GM19193 (cell line): ENCODE results near the gene ADAM12.

Experiments used
- POLR2A ChIP-seq: IDR thresholded peaks from 4 replicates; pipeline ENCODE4 v1.6.1; 2011; ENCODE audit not compliant: insufficient read depth, insufficient read length; ENCODE audit errors: extremely low read depth

Gene ADAM12

DNA sequence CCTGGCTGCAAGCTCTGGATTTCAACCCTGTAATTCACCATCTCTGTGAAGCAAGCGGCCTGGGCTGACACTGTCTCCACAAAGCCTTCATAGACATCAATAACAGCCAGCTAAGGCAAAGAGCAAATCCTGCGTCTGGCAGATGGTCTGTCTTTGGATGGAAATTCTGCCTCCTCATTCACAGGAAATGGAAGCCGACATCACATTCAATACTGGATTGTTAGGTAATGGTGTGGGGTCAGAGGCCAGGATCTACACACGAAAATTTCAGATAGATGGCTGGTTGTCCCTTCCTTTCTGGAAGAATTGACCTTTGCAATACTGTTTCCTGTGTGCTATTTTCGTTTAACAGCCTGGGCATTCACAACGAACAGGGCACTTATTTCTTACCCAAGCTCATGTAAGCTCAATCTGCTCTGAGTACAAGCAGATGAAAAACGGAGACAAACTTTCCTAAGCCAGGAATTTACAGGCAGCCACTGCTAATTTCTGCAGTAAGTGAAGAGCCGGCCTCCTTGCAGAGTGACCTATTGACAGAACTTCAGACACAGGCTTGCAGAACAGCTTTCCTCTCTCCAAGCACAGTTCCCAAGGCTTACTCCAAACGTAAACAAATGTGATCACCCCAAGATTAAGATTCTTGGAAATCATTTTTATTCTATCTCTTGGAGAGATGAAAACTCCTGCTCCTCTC, 3.1 kb upstream of the ADAM12 start:
- TF ChIP-seq POLR2A: no peak

DNA sequence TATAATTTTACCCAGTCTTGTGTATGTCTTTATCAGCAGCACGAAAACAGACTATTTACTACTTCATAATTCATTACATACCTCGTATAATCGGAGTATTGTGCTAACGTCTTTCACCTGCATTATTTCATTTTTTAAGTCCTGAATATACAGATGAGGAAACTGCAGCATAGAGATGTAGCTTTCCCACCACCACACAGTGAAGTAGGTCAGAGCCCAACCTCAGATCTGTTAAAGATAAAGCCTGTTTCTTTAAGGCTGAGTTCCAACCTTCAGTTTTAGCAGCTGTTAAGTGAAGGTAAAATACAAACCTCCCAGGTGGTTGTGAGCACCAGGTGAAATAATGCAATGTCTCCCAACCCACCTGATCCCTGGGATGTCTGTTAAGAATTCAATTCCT, 2.0 kb upstream of the ADAM12 start:
- no peak for TF ChIP-seq POLR2A

DNA sequence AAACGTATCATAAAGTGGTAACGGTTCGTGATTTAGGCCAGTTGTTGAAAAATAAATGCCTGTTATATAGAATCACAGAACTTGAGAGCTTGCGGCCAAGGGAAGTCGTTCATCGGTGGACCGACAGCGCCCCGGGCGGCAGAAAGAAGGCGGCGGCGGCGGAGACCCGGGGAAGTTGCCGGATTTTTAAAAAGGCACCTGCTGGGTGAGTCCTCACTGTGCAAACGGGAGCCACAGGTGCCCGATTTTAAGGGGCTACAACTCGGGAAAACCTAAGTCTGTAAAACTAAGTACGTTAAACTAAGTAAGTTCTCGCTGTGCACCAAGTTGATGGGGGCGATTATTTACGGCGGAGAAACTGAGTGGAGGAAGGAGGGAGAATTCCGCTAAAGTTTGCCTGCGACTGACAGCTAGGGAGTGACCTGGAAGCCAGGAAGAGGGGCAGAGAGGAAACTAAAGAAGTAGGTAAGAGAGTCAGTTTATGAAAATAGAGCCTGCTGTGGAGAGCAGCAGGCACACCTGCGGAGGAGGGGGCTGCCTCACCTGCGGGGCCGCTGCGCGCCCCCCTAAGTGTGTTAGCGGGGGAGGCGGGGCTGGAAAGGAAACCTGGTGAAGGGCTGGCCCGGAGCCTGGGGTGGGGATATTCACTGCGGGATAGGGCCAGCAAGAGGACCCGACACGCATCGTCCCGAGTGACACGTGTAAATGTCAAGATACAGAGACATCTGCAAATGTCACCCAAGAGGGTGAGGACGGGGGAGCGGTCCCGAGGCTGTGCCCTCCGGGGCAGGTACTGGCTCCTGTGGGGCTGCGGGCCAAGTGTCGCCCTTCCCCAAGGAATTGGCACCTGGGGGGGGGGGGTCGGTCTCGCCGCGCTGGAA, 996 bp downstream of the ADAM12 start:
- TF ChIP-seq POLR2A: no peak

DNA sequence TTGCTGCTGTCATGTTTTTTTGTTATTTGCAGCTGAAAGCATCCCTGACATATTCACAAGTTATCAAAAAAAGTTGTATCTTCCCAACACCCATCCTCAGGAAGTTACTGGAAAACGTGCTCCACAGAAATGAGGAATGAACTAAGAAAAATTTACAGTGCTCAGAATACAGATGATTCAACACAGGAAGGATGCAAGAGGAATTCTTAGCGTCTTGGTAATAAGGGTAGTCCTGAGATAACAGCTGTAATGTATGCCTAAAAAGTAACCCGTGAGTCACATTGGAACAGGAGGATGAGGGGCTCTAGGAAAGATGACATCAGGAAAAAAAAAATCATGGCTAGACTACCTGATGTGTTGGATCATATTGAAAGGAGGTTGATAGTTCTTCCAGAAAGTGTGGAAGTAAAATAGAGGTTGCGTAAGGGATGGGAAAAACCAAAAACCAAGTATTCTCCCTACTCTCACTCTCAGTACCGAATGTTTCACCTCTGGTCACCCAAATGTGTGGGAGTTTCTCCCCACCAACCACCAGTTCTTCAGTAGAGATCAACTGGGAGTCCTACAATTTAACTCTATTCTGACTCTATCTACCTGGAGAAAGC, 3.9 kb downstream of the ADAM12 start:
- no peak for TF ChIP-seq POLR2A

- no peak for TF ChIP-seq POLR2A
Measured at GRCh38 chr10:126380352-126381076, 7.8 kb downstream of the ADAM12 start.

DNA sequence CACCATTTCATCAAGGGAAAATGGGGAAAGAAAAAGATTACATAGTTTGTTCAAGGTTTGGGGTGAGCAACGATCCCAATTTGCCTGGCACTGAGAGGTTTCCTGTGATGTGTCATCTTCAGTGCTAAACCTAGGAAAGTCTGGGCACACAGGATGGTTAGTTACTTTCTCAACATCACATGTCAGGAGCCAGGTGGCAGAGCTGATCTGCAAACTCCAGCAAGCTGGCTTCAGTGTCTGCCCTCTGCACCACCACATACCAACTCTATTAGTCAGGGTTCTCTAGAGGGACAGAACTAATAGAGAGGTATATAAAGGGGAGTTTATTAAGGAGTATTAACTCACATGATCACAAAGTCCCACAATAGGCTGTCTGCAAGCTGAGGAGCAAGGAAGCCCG, 11.3 kb downstream of the ADAM12 start:
- TF ChIP-seq POLR2A: no peak

DNA sequence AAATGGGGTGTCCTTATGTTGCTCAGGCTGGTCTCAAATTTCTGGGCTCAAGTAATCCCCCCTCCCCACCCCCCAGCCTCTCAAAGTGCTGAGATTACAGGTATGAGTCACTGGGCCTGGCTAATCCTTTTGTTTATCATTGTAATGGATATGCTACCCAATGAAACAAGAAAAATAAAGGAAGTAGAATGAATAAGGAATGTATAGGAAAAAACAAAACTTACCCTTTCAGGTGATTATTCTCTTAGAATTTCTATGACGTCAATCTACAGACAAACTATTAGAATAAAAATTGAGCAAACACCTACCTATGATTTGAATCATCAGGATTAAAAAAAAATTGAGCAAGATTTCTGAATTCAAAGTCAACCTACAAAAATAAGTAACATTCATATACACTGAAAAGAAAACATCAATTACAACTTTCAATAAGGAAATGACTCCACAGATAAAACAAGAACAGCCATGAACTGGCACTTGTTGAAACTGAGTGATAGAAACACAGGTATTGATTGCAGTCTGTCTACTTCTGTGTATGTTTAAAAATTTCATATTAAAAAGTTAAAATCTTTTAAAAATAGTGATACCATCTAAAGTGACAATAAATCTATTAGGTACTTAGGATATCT, 12.2 kb downstream of the ADAM12 start:
- no peak for TF ChIP-seq POLR2A

DNA sequence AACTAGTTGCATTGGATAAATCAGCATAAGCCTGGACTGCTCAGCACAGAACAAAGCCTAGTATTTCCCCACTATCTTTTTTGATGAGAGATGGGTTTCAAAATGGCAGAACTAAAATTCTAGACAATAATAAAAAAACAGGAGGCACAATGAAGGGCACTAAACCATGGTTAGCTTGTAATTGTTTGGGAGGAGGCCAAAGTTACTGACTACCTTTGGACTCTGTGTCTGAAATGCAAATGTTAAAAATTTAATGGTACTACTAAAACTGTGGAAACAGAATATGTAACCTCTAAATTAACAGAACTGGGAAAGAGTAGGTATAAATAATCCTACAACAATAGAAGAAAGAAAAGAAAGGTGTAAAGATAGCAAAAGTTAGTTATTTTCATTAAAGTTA, 13.0 kb downstream of the ADAM12 start:
- no peak for TF ChIP-seq POLR2A

DNA sequence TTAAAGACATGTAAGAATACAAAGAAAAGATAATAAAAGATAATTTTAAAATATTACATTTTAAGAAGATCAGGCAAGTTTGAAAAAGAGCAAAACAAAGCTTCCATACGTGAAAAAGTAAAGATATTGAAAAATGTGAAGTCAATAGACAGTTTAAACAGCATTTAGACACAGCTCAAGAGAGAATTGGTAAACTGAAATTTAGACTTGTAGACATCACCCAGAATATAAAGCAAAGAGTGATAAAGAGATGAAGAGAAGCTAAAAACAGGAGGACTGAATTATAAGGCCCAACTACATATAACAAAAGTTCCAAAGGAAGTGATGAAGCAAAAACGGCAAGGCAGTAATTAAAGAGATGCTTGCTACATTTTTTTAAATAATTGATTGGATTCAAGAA, 13.8 kb downstream of the ADAM12 start:
- no peak for TF ChIP-seq POLR2A

DNA sequence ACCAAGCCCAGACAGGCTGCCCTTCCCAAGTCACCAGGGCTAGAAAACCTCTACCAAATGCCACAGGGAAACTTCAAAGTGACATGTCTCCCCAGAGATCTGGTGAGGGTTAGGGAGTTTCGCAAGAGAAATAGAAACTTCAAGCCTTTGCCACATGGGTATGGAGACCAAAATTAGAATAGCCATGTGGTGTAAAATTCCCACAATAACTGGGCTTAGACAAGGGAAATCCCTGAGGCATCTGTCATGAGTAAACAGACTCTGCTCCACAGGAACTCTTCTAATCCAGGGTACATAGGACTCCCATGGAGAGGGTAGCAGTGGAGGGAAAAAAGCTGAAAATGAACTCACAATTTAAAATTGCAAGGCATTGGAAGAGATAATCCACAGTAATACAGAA, 14.3 kb downstream of the ADAM12 start:
- TF ChIP-seq POLR2A: no peak

- TF ChIP-seq POLR2A: no peak
Measured at GRCh38 chr10:126373147-126373546, 15.1 kb downstream of the ADAM12 start.

DNA sequence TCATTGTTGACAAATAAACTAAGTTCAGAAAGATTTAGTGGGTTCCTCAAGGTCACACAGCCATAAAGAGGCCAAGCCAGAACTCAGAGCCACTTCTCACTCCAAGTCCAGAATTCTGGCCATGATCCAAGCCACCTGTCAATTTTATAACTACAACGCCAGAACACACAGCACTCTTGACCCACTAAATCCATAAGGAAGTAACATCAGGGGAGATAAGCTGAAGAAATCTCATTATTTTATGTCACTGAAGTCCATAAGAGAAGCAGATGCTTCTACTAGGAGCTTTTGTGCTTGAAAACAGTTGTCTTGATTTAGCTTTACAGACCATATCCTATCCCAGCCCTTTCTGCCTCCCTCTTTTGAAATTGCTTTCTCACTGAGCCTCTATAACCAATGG, 15.9 kb downstream of the ADAM12 start:
- TF ChIP-seq POLR2A: no peak

GRCh38 chr10:126369125-126369710, 19.1 kb downstream of the ADAM12 start:
- TF ChIP-seq POLR2A: no peak

GRCh38 chr10:126357169-126357568, 31.1 kb downstream of the ADAM12 start:
- no peak for TF ChIP-seq POLR2A
